Vagina (tissue), 2 donors: ENCODE results near the gene UPK1B. TPM values are rescaled to one million over a fixed set of nuclear protein-coding genes. Genes with fewer than 3 reads are reported as not detected.

Experiments used
- DNase-seq, 2 donors: peaks; one replicate each; pipeline ENCODE4 v3.0.0-alpha.2; 2017; ENCODE audit errors: extremely low spot score in 2 of 2
- H3K27ac ChIP-seq: fragments of 200-600 bp; sonication (generic); one replicate; pipeline ENCODE4 v1.5.1; 2019
- H3K27me3 ChIP-seq: fragments of 200-600 bp; sonication (generic); one replicate; pipeline ENCODE4 v1.5.1; 2019
- H3K36me3 ChIP-seq, 2 donors: fragments of 200-600 bp; sonication (generic); one replicate each; pipeline ENCODE4 v1.5.1; 2017 to 2019
- H3K4me1 ChIP-seq: fragments of 200-600 bp; sonication (generic); one replicate; pipeline ENCODE4 v1.5.1; 2019
- H3K4me3 ChIP-seq, 2 donors: fragments of 200-600 bp; sonication (generic); 1 replicate in 1 of 2; 2 replicates in 1 of 2; pipeline ENCODE4 v1.5.1; 2016 to 2019
- H3K9me3 ChIP-seq: fragments of 200-600 bp; sonication (generic); one replicate; pipeline ENCODE4 v1.5.1; 2019
- POLR2A ChIP-seq, 2 donors: fragments of 450-650 bp; IDR thresholded peaks; one replicate each; pipeline ENCODE4 v1.6.1; 2017; ENCODE audit warnings: antibody characterized with exemption in 2 of 2, mild to moderate bottlenecking in 2 of 2, moderate library complexity in 2 of 2
- POLR2AphosphoS5 ChIP-seq, 2 donors: sonication (generic); formaldehyde crosslinking; IDR thresholded peaks; one replicate each; pipeline ENCODE4 v1.9.0; 2017; ENCODE audit warnings: antibody characterized with exemption in 2 of 2, mild to moderate bottlenecking in 2 of 2, low read depth in 1 of 2; ENCODE audit not compliant: insufficient read depth in 1 of 2
- intact Hi-C: fragments of 100-400 bp; cut with DNase I; formaldehyde crosslinking; loops from one replicate; pipeline ENCODE4 v1.15.1; 2023
- total RNA-seq: library from RNA; depleted of rRNA; stranded (reverse); fragments of >200 nt; gene quantifications from one replicate; pipeline ENCODE4 v1.2.3, GENCODE V29; 2016
- TF ChIP-seq, protein P1 (sequence below), 3 experiments: fragments of 450-650 bp in 2 of 3; fragments of 200-600 bp in 1 of 3; sonication (generic) in 1 of 3; IDR thresholded peaks; one replicate each; pipeline ENCODE4 v1.5.1; 2017 to 2019; ENCODE audit warnings: antibody characterized with exemption in 3 of 3, mild to moderate bottlenecking in 2 of 3, moderate library complexity in 2 of 3

Gene UPK1B
- total RNA-seq, 1 donor from 2014 or later: not detected

GRCh38 chr3:119245778-119246177, 72.4 kb downstream of the UPK1B start:
- intact Hi-C loops: no loop called here
- H3K4me3 ChIP-seq: no peak overlapping the region
- no peak for DNase-seq
- H3K36me3 ChIP-seq: no peaks in the 10 kb centered on the region
- H3K27ac ChIP-seq: no peak overlapping the region
- TF ChIP-seq POLR2A (IDR thresholded peaks at IDR 0.05) (no peak), POLR2AphosphoS5 (IDR thresholded peaks at IDR 0.05; ENCODE audit: insufficient read depth in 1 of 2, low read depth in 1 of 2) (no peak)
- TF ChIP-seq, protein P1, sequence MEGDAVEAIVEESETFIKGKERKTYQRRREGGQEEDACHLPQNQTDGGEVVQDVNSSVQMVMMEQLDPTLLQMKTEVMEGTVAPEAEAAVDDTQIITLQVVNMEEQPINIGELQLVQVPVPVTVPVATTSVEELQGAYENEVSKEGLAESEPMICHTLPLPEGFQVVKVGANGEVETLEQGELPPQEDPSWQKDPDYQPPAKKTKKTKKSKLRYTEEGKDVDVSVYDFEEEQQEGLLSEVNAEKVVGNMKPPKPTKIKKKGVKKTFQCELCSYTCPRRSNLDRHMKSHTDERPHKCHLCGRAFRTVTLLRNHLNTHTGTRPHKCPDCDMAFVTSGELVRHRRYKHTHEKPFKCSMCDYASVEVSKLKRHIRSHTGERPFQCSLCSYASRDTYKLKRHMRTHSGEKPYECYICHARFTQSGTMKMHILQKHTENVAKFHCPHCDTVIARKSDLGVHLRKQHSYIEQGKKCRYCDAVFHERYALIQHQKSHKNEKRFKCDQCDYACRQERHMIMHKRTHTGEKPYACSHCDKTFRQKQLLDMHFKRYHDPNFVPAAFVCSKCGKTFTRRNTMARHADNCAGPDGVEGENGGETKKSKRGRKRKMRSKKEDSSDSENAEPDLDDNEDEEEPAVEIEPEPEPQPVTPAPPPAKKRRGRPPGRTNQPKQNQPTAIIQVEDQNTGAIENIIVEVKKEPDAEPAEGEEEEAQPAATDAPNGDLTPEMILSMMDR (IDR thresholded peaks at IDR 0.05): no peak
- H3K9me3 ChIP-seq: no peaks in the 10 kb centered on the region
- H3K27me3 ChIP-seq: no peaks in the 10 kb centered on the region
- peaks cover 9% of the 10 kb centered on the region for H3K4me1 ChIP-seq

Other genes with a start within 250 kb of the UPK1B start
- 3.4 TPM for gene IGSF11, start 138.8 kb upstream of the UPK1B start, total RNA-seq
- not detected for gene TEX55, start 27.4 kb upstream of the UPK1B start, total RNA-seq
- 12.0 TPM for gene B4GALT4, start 67.3 kb downstream of the UPK1B start, total RNA-seq
- gene ARHGAP31, start 120.8 kb downstream of the UPK1B start, total RNA-seq: 13.0 TPM